Naive B cell (primary cell): ENCODE results near the gene KRTAP12-4. TPM values are rescaled to one million over a fixed set of nuclear protein-coding genes. Genes with fewer than 3 reads are reported as not detected.
"Not testable (repeated sequence)": the region's sequence is repeated elsewhere in the genome, so short reads cannot be mapped to it uniquely, and the experiment has no call there.

Experiments used
- ATAC-seq, 2 donors: fragments of 150-1000 bp; cut with Tn5 transposase; 2 replicates each; pipeline ENCODE4 v1.10.0; 2021; ENCODE audit warnings: low read depth in 2 of 2, mild to moderate bottlenecking in 2 of 2, moderate library complexity in 2 of 2
- DNase-seq: peaks from one replicate; pipeline ENCODE4 v3.0.0; 2022
- H3K27ac Mint-ChIP-seq, 6 donors: one replicate each; pipeline ENCODE4 v1.8.0; 2020 to 2022; ENCODE audit warnings: mild to moderate bottlenecking in 6 of 6, mixed read lengths in 6 of 6, moderate library complexity in 5 of 6, inconsistent platforms in 2 of 6
- H3K27me3 Mint-ChIP-seq, 3 donors: one replicate each; pipeline ENCODE4 v1.8.0; 2021 to 2022; ENCODE audit warnings: mixed read lengths in 3 of 3, mild to moderate bottlenecking in 1 of 3
- H3K36me3 Mint-ChIP-seq, 2 donors: one replicate each; pipeline ENCODE4 v1.8.0; 2020 to 2022; ENCODE audit warnings: mixed read lengths in 2 of 2, inconsistent platforms in 1 of 2, mild to moderate bottlenecking in 1 of 2
- H3K4me1 Mint-ChIP-seq, 3 donors: one replicate each; pipeline ENCODE4 v1.8.0; 2020 to 2022; ENCODE audit warnings: mixed read lengths in 3 of 3, inconsistent platforms in 1 of 3, mild to moderate bottlenecking in 1 of 3, moderate library complexity in 1 of 3
- H3K4me3 Mint-ChIP-seq, 8 donors: one replicate each; pipeline ENCODE4 v1.8.0; 2020 to 2022; ENCODE audit warnings: mild to moderate bottlenecking in 8 of 8, mixed read lengths in 8 of 8, moderate library complexity in 8 of 8, inconsistent platforms in 2 of 8
- H3K9me3 Mint-ChIP-seq, 7 donors: one replicate each; pipeline ENCODE4 v1.8.0; 2020 to 2022; ENCODE audit warnings: mixed read lengths in 7 of 7, mild to moderate bottlenecking in 5 of 7, inconsistent platforms in 2 of 7, moderate library complexity in 1 of 7
- polyA plus RNA-seq, 6 donors: library from polyadenylated mRNA; unstranded; fragments of 300-500 nt; fragmentation: Illumina TruSeq; gene quantifications; one replicate each; pipeline ENCODE4 v1.2.3, GENCODE V29; 2021; ENCODE audit warnings: low read depth in 6 of 6

KRTAP12-4 gene
- polyA plus RNA-seq, 6 donors from 2014 or later, result not detected

DNA sequence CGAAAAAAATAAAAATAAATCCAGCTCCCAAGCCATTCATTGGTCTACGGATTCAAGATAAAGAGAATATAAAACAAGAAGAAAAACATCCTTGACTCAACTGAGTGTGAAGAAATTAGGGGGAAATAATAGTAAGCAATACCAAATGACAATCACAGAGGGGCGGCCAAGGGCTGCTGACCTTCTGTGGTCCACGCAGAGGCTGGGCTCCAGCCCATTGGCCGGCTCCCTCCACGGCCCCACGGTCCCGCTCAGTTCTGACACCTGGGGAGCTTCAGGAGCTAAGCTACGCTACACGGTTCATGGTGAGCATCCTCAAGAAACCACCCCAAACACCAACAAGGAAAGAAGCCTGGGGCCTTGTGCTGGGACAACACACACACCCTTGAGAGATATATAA, 42.1 kb upstream of the KRTAP12-4 start:
- DNase-seq (no peak), ATAC-seq (no peak)
- Mint-ChIP-seq H3K4me3 (no peak overlapping the region), H3K9me3 (peaks cover 5 to 32% (median 25%) of the 10 kb centered on the region in 7 donors), H3K4me1 (peaks cover 0 to 1% (median 0%) of the 10 kb centered on the region in 3 donors), H3K27me3 (peaks cover 36 to 70% (median 67%) of the 10 kb centered on the region in 3 donors), H3K36me3 (peaks cover 0 to 24% of the 10 kb centered on the region in 2 donors), H3K27ac (no peak overlapping the region)

DNA sequence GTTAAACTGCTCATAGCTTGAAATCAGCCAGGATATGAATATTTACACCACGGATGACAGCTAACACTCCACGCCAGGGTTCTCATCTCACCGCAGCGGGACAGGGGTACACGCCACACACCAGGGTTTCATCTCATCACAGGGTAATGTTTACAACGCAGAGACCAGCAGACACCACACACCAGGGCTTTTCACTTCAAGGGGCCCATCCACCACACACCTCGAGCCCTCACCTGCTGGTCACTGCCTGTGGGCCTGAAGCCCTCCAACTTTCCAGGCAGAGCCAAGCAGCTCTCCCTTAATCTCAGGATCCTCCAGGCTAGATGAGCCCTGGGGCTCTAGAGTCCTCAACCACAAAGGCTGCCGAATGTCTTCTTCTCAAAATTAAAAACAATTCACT, 41.2 kb upstream of the KRTAP12-4 start:
- no peak for ATAC-seq
- peaks cover 0 to 1% (median 0%) of the 10 kb centered on the region in 3 donors for H3K4me1 Mint-ChIP-seq

DNA sequence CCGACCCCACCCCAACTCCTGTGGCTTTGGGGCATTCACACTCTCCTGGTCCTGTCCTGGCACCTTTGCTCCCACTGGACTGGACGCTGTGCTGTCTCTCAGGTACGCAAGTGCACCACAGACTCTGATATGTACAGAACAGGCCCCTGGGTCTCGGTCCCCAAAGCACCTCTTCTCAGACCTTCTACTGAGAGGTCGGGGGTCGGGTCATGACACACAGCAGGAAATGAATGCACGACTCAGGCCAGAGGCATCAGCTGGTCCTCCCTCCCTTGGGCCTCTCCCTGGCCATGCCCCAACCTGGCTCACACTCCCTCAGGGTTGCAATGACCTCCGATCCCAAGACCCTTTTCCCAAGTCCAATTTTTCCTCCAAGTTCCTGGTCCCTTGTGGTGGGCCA, 40.7 kb upstream of the KRTAP12-4 start:
- Mint-ChIP-seq H3K9me3 (peaks cover 5 to 32% (median 25%) of the 10 kb centered on the region in 7 donors), H3K27me3 (peaks cover 30 to 62% (median 56%) of the 10 kb centered on the region in 3 donors), H3K27ac (no peak overlapping the region), H3K4me3 (peak overlapping the region in 1 of 8 donors; percentile 64), H3K36me3 (peaks cover 0 to 24% of the 10 kb centered on the region in 2 donors), H3K4me1 (peaks cover 0 to 1% (median 0%) of the 10 kb centered on the region in 3 donors)
- DNase-seq (no peak), ATAC-seq (no peak)

More for the DNA sequence above, 41.2 kb upstream of the KRTAP12-4 start:
- Mint-ChIP-seq H3K27ac (no peak overlapping the region), H3K36me3 (peaks cover 0 to 24% of the 10 kb centered on the region in 2 donors), H3K4me3 (no peak overlapping the region), H3K9me3 (peaks cover 5 to 32% (median 25%) of the 10 kb centered on the region in 7 donors), H3K27me3 (peaks cover 30 to 61% (median 58%) of the 10 kb centered on the region in 3 donors)
- DNase-seq, result no peak

DNA sequence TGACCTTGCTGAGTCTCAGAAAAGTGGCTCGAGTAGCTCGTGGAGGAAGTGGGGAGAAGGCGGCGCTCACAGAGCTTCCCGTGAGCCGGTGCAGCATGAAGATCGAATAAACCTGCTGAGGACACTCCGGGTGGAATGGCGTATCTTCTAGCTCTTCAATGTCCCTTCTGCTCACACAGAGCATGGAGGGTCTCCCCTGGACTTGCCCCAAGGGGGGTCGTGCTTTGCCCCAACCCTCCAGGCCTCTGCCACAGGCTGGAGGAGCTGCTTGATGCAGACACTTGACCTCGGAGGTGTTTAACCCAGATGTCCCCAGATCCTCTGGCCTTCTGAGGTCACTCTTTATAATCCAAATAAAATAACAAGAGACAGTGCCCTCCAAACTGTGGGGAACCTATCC, 40.3 kb upstream of the KRTAP12-4 start:
- ATAC-seq (no peak), DNase-seq (no peak)
- peak overlapping the region in 1 of 8 donors; percentile 64 for H3K4me3 Mint-ChIP-seq

DNA sequence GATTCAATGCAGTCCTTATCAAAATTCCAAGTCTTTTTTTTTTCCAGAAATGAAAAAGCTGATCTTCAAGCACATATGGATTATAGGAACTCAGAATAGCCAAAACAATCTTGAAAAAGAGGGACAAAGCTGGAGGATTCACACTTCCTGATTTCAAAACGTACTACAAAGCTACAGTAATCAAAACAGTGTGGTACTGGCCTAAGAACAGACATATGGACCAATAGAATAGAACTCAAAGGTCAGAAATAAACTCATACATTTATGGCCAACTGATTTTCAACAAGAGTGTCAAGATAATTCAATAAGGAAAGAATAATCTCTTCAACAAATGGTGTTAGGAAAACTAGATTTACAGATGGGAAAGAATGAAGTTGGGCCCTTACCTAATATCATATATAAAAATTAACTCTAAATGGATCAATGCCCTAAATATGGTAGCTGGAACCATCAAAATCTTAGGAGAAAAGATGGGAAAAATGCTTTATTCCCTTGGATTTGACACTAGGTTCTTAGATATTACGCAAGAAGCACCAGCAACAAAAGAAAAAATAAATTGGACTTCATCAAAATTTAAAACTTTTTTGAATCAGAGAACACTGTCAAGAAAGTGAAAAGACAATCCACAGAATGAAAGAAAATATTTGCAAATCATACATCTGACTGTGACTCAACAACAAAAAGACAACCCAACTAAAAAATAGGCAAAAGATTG, 38.5 kb upstream of the KRTAP12-4 start:
- ATAC-seq, result no peak
- peaks cover 5 to 32% (median 25%) of the 10 kb centered on the region in 7 donors for H3K9me3 Mint-ChIP-seq

More for the DNA sequence above, 40.3 kb upstream of the KRTAP12-4 start:
- no peak overlapping the region for H3K27ac Mint-ChIP-seq
- H3K9me3 Mint-ChIP-seq, result peaks cover 5 to 32% (median 25%) of the 10 kb centered on the region in 7 donors
- H3K36me3 Mint-ChIP-seq, result peaks cover 0 to 23% of the 10 kb centered on the region in 2 donors
- H3K4me1 Mint-ChIP-seq, result peaks cover 0 to 1% (median 0%) of the 10 kb centered on the region in 3 donors
- peaks cover 27 to 62% (median 56%) of the 10 kb centered on the region in 3 donors for H3K27me3 Mint-ChIP-seq

DNA sequence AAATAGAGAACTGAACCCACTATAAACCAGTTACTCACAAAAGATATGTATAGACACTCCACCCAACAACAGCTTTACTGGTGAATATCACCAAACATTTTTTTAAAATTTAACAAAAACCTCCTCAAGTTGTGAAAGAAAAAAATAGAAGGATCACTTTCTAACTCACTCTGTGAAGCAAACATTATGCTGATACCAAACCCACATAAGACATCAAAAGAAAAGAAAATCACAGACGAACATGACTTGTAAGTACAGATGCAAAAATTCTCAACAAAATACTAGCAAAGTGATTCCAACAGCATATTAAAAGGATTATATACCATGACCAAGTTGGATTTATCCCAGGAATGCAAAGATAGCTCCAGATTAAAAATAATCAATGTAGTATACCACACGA, 37.2 kb upstream of the KRTAP12-4 start:
- Mint-ChIP-seq H3K4me3 (no peak overlapping the region), H3K27ac (peak overlapping the region in 1 of 6 donors; percentile 19), H3K4me1 (no peaks in the 10 kb centered on the region), H3K9me3 (peaks cover 5 to 32% (median 25%) of the 10 kb centered on the region in 7 donors), H3K27me3 (peaks cover 26 to 53% (median 51%) of the 10 kb centered on the region in 3 donors), H3K36me3 (peaks cover 0 to 17% of the 10 kb centered on the region in 2 donors)
- ATAC-seq (no peak), DNase-seq (no peak)

More for the DNA sequence above, 38.5 kb upstream of the KRTAP12-4 start:
- peaks cover 0 to 17% of the 10 kb centered on the region in 2 donors for H3K36me3 Mint-ChIP-seq
- peaks cover 21 to 54% (median 53%) of the 10 kb centered on the region in 3 donors for H3K27me3 Mint-ChIP-seq
- H3K4me1 Mint-ChIP-seq, result no peaks in the 10 kb centered on the region
- DNase-seq, result no peak
- H3K4me3 Mint-ChIP-seq, result no peak overlapping the region
- no peak overlapping the region for H3K27ac Mint-ChIP-seq

DNA sequence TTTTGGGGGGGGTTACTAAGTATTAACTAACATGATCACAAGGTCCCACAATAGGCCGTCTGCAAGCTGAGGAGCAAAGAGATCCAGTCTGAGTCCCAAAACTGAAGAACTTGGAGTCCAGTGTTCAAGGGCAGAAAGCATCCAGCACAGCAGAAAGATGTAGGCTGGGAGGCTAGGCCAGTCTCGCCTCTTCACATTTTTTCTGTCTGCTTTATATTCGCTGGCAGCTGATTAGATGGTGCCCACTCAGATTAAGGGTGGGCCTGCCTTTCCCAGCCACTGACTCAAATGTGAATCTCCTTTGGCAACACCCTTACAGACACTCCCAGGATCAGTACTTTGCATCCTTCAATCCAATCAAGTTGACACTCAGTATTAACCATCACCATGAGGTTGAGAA, 35.3 kb upstream of the KRTAP12-4 start:
- peaks cover 5 to 30% (median 25%) of the 10 kb centered on the region in 7 donors for H3K9me3 Mint-ChIP-seq
- not testable (repeated sequence) for DNase-seq, ATAC-seq, H3K4me3 Mint-ChIP-seq, H3K4me1 Mint-ChIP-seq
- H3K27me3 Mint-ChIP-seq, result peaks cover 18 to 55% (median 50%) of the 10 kb centered on the region in 3 donors
- peak overlapping the region in 1 of 6 donors; percentile 39 for H3K27ac Mint-ChIP-seq
- H3K36me3 Mint-ChIP-seq, result peaks cover 0 to 17% of the 10 kb centered on the region in 2 donors

DNA sequence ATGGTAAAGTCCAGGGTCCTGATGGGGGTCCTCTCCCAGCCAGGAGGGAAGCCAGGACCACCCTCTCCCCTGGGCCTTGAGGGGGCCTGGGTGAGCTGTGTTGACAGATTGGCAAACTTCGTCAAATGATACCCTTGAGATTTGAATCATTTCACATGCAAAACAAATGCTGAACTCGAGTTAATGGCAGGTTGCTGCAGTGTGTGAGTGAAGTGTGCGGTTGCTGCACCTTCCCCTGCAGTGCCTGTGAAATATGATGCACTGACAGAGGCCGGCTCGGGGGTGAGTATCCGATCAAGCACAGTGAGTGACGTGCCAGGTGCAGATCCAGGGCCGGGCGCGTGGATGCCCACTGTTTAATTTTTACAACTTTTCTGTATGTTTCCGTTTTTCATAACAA, 33.2 kb upstream of the KRTAP12-4 start:
- ATAC-seq, result no peak
- Mint-ChIP-seq H3K4me3 (no peak overlapping the region), H3K4me1 (no peaks in the 10 kb centered on the region), H3K36me3 (peaks cover 0 to 5% of the 10 kb centered on the region in 2 donors), H3K27me3 (peaks cover 20 to 64% (median 63%) of the 10 kb centered on the region in 3 donors), H3K27ac (no peak overlapping the region), H3K9me3 (peaks cover 0 to 12% (median 10%) of the 10 kb centered on the region in 7 donors)
- no peak for DNase-seq

DNA sequence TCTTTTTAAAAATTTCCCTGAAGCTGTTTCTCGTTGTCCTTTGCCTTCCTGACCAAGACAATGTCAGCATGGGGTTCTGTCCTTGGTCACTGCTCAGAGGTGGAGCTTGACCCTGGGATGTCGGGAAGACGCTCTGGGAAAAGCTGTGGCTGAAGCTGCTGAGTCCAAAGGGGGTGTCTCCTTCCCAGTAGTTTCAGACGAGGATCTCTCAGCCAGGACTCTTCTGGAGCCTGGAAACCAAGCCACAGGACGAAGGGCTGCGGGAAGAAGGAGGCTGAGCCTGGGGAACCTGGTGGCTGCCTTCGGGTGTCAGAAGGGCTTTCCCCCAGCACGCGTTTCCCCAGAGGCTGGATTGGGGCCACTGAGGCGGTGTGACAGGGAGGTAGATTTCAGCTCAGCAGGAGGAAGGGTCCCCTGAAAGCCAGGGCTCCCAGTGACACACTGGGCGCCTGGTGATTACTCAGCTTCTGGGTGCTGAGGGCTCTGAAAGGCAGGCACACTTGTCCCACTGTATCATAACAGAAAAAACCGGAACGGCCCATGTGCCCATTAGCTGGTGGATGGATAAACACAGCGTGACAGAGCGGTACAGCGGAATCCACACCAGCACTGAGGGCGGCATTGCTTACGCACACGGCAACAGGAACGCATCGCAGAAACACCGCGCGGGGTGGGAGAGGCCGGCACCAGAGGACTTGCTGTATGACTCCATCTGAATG, 32.5 kb upstream of the KRTAP12-4 start:
- peaks cover 25 to 71% (median 69%) of the 10 kb centered on the region in 3 donors for H3K27me3 Mint-ChIP-seq
- H3K27ac Mint-ChIP-seq, result no peak overlapping the region
- H3K4me3 Mint-ChIP-seq, result no peak overlapping the region
- H3K36me3 Mint-ChIP-seq, result no peaks in the 10 kb centered on the region
- H3K9me3 Mint-ChIP-seq, result peaks cover 0 to 5% (median 4%) of the 10 kb centered on the region in 7 donors
- no peak for DNase-seq
- no peaks in the 10 kb centered on the region for H3K4me1 Mint-ChIP-seq
- no peak for ATAC-seq

DNA sequence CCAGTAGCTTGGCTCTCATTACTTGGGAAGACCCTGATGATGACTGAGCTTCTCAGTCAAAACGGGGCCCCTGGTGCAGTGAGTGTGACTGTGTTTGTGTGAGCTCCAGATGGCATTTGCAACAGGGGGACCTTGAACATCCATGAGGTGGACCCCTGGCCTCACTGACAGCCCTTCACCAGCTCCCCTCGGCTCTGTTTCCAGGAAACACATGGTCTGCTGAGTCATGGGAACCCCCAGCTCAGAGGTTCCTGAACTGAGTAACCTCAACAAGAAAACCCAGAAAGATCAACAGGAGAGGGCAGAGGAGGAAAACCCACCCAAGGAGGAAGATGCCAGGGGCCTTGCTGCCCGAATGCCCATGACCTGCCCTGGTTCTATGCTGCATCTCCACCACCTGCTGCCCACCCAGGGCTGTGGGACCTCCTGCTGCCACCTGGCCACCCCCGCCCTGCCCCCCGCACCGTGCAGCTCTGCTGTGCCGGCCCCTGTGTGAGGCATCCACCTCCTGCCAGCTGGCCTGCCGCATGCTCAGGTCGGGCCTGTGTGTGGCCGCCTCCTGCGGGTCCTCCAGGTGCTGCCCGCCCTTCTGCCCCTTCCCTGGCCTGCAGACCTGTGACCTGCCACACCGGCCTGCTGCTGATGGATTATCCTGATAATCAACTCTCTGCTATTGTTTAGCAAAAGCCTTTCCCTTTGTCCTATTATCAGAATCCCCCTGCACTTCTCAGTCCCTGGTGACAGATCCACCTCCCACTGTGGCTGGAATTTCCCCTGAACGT, 31.7 kb upstream of the KRTAP12-4 start:
- Mint-ChIP-seq H3K36me3 (no peaks in the 10 kb centered on the region), H3K27me3 (peaks cover 25 to 79% (median 78%) of the 10 kb centered on the region in 3 donors), H3K9me3 (no peaks in the 10 kb centered on the region), H3K4me1 (no peaks in the 10 kb centered on the region), H3K4me3 (no peak overlapping the region), H3K27ac (no peak overlapping the region)
- no peak for DNase-seq
- ATAC-seq, result no peak

DNA sequence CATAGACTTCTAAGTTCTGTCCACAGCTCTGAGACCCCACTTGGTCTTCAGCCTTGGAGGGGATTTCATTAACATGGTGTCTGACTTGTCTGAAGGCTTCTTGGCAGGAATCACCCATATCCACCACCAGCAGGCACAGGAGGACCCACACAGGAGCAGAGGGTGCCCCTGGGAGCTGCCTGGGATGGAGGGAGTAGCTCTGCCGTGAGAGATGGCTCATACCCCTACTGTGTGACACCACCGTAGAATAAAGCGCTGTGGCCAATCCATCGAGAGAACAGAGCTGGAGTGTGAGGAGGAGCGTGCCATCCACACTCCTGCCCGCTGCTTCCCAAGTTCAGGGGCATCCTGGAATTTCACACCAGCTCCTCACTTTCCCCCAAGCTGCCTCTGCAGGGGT, 30.6 kb upstream of the KRTAP12-4 start:
- H3K9me3 Mint-ChIP-seq, H3K36me3 Mint-ChIP-seq, H3K4me3 Mint-ChIP-seq, ATAC-seq, H3K27ac Mint-ChIP-seq, DNase-seq, H3K4me1 Mint-ChIP-seq: not testable (repeated sequence)
- H3K27me3 Mint-ChIP-seq, result peaks cover 32 to 85% (median 85%) of the 10 kb centered on the region in 3 donors

DNA sequence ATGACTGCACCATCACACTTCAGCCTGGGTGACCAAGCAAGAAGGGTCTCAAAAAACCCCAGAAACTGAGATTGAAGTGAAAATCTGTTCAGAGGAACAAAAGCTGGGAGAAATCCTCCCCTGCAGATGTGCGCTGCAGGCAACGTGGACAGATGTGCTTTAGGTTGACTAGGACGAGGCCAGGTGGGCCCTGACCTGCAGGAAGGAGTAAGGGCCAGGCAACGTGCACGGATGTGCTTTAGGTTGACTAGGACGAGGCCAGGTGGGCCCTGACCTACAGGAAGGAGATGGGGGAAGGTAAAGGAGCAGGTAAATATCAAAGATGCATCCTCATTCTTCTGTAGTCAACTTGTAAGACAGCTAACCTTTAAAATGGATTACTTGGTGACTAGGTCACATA, 30.0 kb upstream of the KRTAP12-4 start:
- Mint-ChIP-seq H3K27me3 (peaks cover 38 to 85% (median 84%) of the 10 kb centered on the region in 3 donors), H3K27ac (no peak overlapping the region), H3K4me1 (no peaks in the 10 kb centered on the region), H3K9me3 (peaks cover 0 to 2% (median 0%) of the 10 kb centered on the region in 7 donors), H3K4me3 (no peak overlapping the region), H3K36me3 (no peaks in the 10 kb centered on the region)
- no peak for DNase-seq
- no peak for ATAC-seq

DNA sequence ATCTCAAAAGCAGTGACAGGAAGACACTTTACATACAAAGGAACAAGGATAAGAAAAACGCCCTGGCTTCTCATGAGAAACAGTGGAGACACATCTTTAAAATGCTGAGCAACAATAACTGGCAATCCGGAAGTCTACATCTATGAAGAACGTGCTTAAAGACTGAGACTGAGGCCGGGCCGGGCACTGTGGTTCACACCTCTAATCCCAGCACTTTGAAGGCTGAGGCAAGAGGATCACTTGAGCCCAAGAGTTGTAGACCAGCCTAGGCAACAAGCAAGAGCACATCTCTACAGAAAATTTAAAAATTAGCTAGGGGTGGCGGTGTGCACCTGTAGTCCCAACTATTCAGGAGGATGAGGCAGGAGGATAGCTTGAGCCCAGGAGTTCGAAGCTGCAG, 29.6 kb upstream of the KRTAP12-4 start:
- H3K36me3 Mint-ChIP-seq, result no peaks in the 10 kb centered on the region
- ATAC-seq (no peak), DNase-seq (no peak)
- no peak overlapping the region for H3K27ac Mint-ChIP-seq
- H3K9me3 Mint-ChIP-seq, result peaks cover 0 to 2% (median 0%) of the 10 kb centered on the region in 7 donors
- no peak overlapping the region for H3K4me3 Mint-ChIP-seq
- no peaks in the 10 kb centered on the region for H3K4me1 Mint-ChIP-seq
- peaks cover 38 to 88% (median 84%) of the 10 kb centered on the region in 3 donors for H3K27me3 Mint-ChIP-seq
